NCI-H446 treated with DMSO at 0.1 percent for 48 hours (cell line): ENCODE data around the gene TAF12.
A peak's percentile ranks its signal among the peaks of the same experiment; 100 is the strongest.
"Not testable (repeated sequence)": the region's sequence is repeated elsewhere in the genome, so short reads cannot be mapped to it uniquely, and the experiment has no call there.

Experiments
- DNase-seq: peaks from one replicate; lab custom pipeline; 2025; lab: John Stamatoyannopoulos, UW

The TAF12 gene

DNA sequence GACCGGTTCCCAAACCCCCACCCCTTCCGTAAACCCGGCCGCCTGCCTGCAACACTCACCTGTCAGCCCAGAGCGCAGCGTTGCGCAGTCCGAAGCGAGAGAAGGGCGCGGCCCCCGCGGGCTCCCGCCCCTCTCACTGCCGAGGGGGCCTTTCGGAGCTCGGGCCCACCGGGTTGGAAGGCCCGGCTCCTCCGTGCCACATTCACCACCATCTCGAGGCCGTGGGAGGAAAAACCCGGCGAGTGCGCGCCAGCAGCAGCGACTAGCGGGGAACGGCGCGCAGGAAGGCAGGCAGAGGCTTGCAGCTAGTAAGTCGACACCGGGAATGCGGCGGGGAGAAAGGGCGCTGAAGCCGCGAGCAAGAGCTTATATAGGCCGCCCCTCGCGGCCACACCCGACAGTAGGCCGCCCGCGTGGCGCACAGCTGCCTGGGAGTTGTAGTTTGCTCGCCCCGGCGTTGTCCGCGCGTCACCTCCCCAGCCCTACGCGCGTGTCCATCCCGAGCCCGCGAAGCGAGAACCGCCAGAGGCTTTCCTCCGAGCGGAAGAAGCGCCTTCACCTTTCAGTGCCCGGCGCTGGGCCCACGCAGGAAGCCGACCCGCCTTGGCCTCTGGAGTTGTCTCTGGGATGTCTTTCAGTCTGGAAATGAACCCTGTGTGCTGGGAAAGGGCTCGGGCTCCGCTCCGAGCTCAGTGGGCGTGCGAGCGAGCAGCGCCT, 61.2 kb downstream of the TAF12 start:
- DNase-seq: peak; percentile 95

DNA sequence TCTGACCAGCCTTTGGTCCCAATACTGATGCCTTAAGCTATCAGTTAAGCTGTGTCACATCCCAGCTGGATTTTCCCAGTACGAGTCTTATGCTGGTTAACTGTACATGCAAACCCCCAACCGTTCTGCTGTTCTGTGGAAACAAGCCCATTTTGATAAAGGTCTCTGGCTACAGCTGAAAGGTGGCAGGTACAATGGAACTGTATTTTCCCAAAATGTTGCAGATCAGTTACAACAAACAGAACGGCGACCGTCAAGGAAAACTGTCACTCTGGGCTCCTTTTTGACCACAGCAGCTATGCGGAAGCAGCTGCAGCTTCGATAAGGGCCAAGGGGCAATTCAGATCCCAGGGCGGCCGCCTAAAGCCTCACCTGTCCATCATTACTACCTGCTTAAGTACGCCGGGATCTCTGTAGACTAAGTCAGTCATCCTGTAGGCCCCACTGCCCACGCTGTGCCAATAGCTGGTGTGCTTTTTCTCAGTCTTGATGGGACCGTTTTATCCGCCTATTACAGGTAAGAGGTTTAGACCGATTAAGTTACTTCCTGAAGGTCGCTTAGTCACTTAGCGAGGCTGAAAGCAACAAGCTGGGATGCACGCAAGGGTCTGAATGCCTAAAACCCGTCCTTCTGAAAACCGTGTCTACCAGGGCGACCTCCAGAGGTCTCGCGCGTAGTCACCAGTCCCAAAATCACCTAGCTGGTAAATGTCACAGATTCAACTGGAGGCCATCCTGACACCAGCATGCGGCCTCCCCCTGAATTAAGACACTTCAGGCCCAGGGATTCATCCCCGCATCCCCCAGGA, 61.9 kb downstream of the TAF12 start:
- no peak for DNase-seq

DNA sequence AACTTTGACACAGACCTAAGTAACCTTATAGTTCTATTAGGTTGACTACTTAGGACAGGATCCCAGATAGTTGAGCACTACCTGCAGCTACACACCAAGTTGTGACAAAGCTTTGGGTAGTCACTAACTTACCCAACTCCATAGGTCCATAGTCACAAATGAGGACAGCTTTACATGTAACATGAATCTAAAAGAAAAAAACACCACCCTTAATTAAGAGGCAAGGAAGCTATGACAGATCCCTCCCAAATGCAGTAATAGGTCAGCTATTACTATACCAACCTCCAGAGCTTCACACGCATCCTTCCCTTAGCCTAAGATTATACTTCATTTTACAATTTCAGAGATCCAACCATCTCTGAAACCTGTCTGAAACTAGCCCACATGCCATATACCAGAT, 63.5 kb downstream of the TAF12 start:
- no peak for DNase-seq

DNA sequence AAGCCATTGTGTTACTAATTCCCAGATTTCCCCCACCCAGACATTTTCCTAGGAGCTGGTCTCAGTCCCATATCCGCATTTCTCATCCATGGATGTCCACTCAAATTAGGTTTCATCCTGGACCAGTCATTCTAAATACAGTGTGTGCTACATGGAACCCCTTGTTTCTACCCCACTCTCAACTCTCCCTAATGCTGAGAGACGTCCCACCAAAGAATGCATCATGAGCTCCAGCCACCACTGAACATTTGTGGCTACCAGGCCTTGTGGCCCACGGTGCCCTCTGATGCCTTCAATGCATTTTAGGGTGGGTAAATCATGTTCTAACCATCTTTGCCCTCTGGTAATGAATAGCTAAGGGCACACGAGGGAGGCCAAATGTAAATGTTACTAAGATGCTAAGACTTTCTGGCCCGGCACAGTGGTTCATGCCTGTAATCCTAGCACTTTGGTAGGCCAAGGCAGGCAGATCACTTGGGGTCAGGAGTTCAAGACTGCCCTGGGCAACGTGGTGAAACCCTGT, 64.1 kb downstream of the TAF12 start:
- no peak for DNase-seq

DNA sequence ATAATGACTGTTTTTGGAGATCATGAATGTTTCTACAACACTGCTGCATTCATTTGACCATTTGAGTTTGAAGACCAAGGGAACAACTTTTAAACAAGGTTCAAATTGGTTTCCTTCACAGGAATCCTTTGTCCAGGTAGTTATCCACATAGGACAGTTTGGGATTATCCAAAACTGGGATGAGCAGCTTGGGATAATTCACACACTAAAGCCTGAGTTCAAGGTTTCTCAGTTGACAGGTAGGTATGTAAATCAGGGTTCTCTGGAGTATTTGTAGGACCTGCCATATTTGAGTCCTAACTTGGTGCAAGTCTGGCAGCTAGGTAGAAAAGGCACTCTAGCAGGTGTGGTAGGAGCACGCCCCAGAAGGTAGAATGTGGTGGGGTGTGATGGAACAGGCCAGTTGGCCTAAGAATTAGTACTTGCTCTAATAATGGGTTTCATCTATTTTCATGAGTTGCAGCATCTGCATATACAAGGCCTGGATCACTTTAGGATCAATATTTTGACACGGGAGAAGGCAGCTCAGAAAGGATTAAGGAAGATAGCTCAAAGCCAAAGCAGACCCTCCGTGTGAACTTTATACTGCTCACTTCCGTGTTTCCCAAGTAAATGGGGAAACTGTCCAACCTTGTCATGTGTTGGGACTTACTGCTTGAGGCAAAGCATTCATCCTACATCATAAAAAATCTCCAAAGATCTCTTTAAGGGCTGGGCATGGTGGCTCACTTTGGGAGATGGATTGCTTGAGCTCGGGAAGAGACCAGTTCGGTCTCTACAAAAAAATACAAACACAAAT, 64.9 kb downstream of the TAF12 start:
- DNase-seq: no peak

DNA sequence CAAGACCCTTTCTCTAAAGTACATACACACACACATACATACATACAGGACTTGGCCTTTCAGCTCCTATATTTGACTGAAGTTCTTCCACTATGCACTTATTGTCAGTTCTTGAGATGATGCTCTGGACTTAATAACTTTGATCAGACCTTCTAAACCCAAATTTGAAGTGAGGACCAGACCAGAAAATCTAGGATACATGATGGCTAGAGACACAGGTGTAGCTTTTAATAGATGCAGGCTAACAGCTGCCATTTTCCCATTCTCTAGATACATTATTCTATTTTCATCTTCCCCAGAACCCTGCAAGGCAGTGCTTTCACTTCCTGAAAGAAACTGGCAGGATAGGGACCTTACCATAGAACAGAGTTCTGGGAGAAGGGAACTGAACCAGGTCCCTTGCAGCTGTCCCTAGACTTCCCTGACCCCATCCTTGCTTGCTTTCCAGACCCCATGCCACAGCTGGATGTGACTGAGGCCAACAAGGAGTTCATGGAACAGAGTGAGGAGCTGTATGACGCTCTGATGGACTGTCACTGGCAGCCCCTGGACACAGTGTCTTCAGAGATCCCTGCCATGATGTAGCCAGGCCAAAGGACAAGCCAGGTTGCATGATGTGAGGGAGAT, 65.7 kb downstream of the TAF12 start:
- no peak for DNase-seq

DNA sequence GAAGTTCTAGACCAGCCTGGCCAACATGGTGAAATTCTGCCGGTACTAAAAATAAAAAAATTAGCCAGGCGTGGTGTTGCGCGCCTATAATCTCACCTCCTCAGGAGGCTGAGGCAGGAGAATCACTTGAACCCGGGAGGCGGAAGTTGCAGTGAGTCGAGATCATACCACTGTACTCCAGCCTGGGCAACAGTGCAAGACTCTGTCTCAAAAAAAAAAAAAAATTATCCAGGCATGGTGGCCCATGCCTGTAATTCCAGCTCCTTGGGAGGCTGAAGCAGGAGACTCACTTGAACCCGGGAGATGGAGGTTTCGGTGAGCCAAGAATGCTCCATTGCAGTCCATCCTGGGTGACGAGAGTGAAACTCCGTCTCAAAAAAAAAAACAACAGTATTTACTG, 69.3 kb downstream of the TAF12 start:
- no peak for DNase-seq

DNA sequence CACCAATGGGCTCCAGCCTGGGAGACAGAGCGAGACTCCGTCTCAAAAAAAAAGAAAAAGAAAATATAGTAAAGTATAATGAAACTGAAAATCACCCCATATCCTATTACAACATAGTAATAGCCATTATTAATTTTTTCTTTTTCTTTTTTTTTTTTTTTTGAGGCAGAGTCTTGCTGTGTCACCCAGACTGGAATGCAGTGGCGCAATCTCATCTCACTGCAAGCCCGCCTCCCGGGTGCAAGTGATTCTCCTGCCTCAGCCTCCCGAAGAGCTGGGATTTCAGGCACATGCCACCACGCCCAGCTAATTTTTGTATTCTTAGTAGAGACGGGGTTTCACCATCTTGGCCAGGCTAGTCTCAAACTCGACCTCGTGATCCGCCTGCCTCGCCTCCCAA, 70.0 kb downstream of the TAF12 start:
- DNase-seq: not testable (repeated sequence)

DNA sequence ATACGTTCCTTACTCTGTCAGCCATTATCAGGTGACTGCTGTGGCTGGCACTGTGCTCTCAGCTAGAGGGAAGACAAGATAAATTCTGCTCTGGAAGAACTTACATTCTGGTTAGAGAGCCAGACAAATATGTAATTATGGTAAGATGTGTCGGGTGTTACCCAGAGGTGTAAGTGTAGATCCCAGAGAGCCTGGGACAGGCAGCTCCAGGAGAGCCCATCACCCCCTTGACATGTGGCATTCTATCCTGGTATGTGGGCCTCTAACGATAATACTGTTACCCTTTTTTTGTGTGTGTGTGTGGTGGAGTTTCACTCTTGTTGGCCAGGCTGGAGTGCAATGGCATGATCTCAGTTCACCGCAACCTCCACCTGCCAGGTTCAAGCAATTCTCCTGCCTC, 71.0 kb downstream of the TAF12 start:
- DNase-seq: no peak

DNA sequence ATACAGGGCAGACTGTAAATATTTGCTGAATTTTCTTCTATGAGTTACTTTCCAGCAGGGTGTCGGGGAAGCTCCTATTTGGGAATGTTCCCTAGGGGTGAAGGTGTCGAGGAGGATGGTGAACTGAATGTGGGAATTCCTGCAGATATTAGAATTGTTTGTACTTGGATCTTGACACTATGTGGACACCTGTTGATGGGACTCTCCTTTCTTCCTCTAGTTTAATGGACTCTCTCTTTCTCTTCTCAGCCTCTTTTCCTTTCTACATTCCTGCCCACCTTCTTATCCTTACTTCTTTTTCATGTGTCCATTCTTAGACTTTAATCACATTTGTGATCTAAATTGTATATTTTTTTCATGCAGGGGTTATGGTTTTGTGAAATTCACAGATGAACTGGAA, 75.9 kb downstream of the TAF12 start:
- DNase-seq: no peak

DNA sequence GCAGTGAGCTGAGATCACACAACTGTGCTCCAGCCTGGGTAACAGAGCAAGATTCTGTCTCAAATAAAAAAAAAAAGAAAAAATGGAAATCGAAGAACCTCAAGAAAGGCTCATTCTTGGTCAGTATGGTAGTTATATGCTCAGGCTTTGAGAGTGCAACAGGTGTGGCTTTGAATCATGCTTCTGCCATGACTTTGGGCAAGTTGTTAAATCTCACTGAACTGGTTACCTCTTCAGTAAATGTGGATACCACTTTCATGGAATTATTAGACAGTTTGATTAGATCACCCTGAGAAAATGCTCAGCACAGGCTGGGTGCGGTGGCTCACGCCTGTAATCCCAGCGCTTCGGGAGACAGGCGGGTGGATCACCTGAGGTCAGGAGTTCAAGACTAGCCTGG, 77.1 kb downstream of the TAF12 start:
- no peak for DNase-seq

DNA sequence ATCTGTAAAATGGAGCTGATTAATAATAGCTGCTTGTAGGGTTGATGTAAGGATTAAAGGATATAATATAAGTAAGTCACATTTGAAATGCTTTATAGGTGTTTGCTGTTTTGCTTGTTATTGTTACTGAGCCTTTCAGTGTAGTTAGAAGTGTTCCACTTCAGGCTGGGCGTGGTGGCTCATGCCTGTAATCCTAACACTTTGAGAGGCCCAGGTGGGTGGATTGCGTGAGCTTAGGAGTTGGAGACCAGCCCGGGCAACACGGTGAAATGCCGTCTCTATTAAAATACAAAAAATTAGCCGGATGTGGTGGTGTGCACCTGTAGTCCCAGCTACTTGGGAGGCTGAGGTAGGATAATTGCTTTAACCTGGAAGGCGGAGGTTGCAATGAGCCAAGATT, 77.8 kb downstream of the TAF12 start:
- DNase-seq: no peak

DNA sequence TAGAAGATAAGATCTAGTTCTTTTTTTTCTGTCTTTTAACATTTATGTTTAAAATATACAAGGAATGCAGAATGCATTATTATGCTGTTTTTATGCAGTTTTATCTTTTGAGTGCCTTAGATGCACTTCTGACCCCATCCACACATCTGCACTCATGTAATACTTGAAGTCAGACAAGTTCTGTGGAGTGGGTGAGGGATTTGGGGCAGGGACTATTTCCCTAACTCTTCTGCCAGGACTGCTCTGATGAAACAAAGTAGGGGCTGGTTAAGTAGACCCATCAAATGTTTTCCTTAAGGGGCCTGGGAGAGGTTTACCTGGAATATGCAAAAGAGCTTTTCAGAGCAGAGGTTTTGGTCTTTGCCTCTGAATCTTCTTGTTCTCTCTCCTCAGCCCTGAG, 78.6 kb downstream of the TAF12 start:
- no peak for DNase-seq

DNA sequence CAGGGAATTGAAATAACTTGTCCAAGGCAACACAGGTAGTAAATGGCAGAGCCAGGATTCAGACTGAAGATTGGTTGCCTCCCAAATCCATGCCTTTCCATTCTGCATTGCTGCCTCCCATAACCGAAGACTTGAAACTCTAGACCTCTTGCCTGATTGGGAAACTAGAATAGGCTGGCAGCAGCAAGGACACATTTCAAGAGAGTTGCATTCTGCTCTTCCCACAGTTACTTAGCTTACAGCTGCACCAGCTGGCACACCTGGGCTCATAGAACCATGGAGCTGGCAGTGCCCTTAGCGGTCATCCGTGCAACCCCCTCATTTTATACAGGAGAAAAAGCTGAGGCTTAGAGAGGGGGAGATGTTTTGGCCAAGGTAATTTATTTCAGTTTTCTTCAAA, 82.0 kb downstream of the TAF12 start:
- DNase-seq: no peak
